Epithelial cell of esophagus (primary cell): Measurements from ENCODE around the gene YWHAE.

Source experiments
- DNase-seq: peaks from one replicate; pipeline ENCODE4 v3.0.0; 2010; ENCODE audit warnings: low read depth
- H3K4me3 ChIP-seq: 2 replicates; pipeline ENCODE4 v1.5.1; 2011; ENCODE audit warnings: mild to moderate bottlenecking, low read length, control low read depth
- CTCF ChIP-seq: IDR thresholded peaks from 2 replicates; pipeline ENCODE4 v1.5.1; 2011; ENCODE audit warnings: low read depth, mild to moderate bottlenecking, low read length, control low read depth, inconsistent platforms; ENCODE audit not compliant: insufficient read depth; ENCODE audit errors: missing control alignments

Gene YWHAE

GRCh38 chr17:1344521-1344920, 55.5 kb downstream of the YWHAE start:
- DNase-seq = no peak
- TF ChIP-seq CTCF = no peak
- no peak overlapping the region for H3K4me3 ChIP-seq

GRCh38 chr17:1343554-1343953, 56.5 kb downstream of the YWHAE start:
- TF ChIP-seq CTCF = no peak
- DNase-seq = no peak
- H3K4me3 ChIP-seq = no peak overlapping the region

GRCh38 chr17:1340371-1340770, 59.7 kb downstream of the YWHAE start:
- no peak for TF ChIP-seq CTCF

GRCh38 chr17:1331708-1332107, 68.3 kb downstream of the YWHAE start:
- no peak overlapping the region for H3K4me3 ChIP-seq
- DNase-seq = no peak
- TF ChIP-seq CTCF = no peak

More at GRCh38 chr17:1340371-1340770, 59.7 kb downstream of the YWHAE start:
- DNase-seq = no peak
- H3K4me3 ChIP-seq = no peak overlapping the region

- TF ChIP-seq CTCF = no peak
- DNase-seq = no peak
- no peak overlapping the region for H3K4me3 ChIP-seq
Observed at GRCh38 chr17:1329745-1330343, 70.2 kb downstream of the YWHAE start.

- no peak overlapping the region for H3K4me3 ChIP-seq
- no peak for TF ChIP-seq CTCF
- DNase-seq = no peak
Observed at GRCh38 chr17:1328437-1328836, 71.6 kb downstream of the YWHAE start.

GRCh38 chr17:1325766-1326165, 74.3 kb downstream of the YWHAE start:
- no peak overlapping the region for H3K4me3 ChIP-seq
- DNase-seq = no peak
- TF ChIP-seq CTCF = no peak
